Measurements from ENCODE around the gene DNAJC13.

Gene DNAJC13

GRCh38 chr3:132406587-132406986, 10.7 kb upstream of the DNAJC13 start:
- H3K27ac ChIP-seq (ENCODE audit: low read length) = no peak overlapping the region

GRCh38 chr3:132407025-132407424, 10.3 kb upstream of the DNAJC13 start:
- no peaks in the 10 kb centered on the region for H3K9me3 ChIP-seq (replicated peaks; ENCODE audit: insufficient read depth, low read length)
- no peaks in the 10 kb centered on the region for H4K20me1 ChIP-seq (ENCODE audit: insufficient read depth, low read length)
- TF ChIP-seq EZH2phosphoT487 (IDR thresholded peaks at IDR 0.05; ENCODE audit: low read length) (no peak), EZH2 (optimal IDR thresholded peaks at IDR 0.05; ENCODE audit: low read depth, low read length) (no peak), CTCF (IDR thresholded peaks at IDR 0.05; ENCODE audit: low read length) (no peak)
- no peak overlapping the region for H3K9ac ChIP-seq (ENCODE audit: low read length)
- no peak overlapping the region for H3K27ac ChIP-seq (ENCODE audit: low read length)
- H3K27me3 ChIP-seq (replicated peaks; ENCODE audit: insufficient read depth, low read length) = no peaks in the 10 kb centered on the region
- no peaks in the 10 kb centered on the region for H3K79me2 ChIP-seq (ENCODE audit: low read length)
- H3K4me2 ChIP-seq (ENCODE audit: low read depth, low read length) = no peak overlapping the region
- H2AFZ ChIP-seq (ENCODE audit: low read length) = no peak overlapping the region
- no peak overlapping the region for H3K4me3 ChIP-seq (ENCODE audit: low read length)
- DNase-seq = no peak
- H3F3A ChIP-seq (ENCODE audit: insufficient read depth, low read length) = no peaks in the 10 kb centered on the region
- no peaks in the 10 kb centered on the region for H3K9me2 ChIP-seq (replicated peaks; ENCODE audit: insufficient read depth, low read length)
- H3K4me1 ChIP-seq (ENCODE audit: low read length) = no peaks in the 10 kb centered on the region
- H3K36me3 ChIP-seq (replicated peaks; ENCODE audit: insufficient read depth, low read length) = no peaks in the 10 kb centered on the region

More at GRCh38 chr3:132406587-132406986, 10.7 kb upstream of the DNAJC13 start:
- Histone ChIP-seq H3F3A (ENCODE audit: insufficient read depth, low read length) (no peaks in the 10 kb centered on the region), H3K4me3 (ENCODE audit: low read length) (no peak overlapping the region), H2AFZ (ENCODE audit: low read length) (no peak overlapping the region), H3K9ac (ENCODE audit: low read length) (no peak overlapping the region), H3K79me2 (ENCODE audit: low read length) (no peaks in the 10 kb centered on the region), H3K27me3 (replicated peaks; ENCODE audit: insufficient read depth, low read length) (no peaks in the 10 kb centered on the region), H3K9me3 (replicated peaks; ENCODE audit: insufficient read depth, low read length) (no peaks in the 10 kb centered on the region), H3K4me2 (ENCODE audit: low read depth, low read length) (no peak overlapping the region), H3K9me2 (replicated peaks; ENCODE audit: insufficient read depth, low read length) (no peaks in the 10 kb centered on the region), H4K20me1 (ENCODE audit: insufficient read depth, low read length) (no peaks in the 10 kb centered on the region), H3K4me1 (ENCODE audit: low read length) (no peaks in the 10 kb centered on the region), H3K36me3 (replicated peaks; ENCODE audit: insufficient read depth, low read length) (no peaks in the 10 kb centered on the region)
- no peak for TF ChIP-seq CTCF (IDR thresholded peaks at IDR 0.05; ENCODE audit: low read length)
- no peak for TF ChIP-seq EZH2phosphoT487 (IDR thresholded peaks at IDR 0.05; ENCODE audit: low read length)
- no peak for TF ChIP-seq EZH2 (optimal IDR thresholded peaks at IDR 0.05; ENCODE audit: low read depth, low read length)
- no peak for DNase-seq

- no peak overlapping the region for H3K9ac ChIP-seq (ENCODE audit: low read length)
- TF ChIP-seq EZH2phosphoT487 (IDR thresholded peaks at IDR 0.05; ENCODE audit: low read length) (no peak), CTCF (IDR thresholded peaks at IDR 0.05; ENCODE audit: low read length) (no peak), EZH2 (optimal IDR thresholded peaks at IDR 0.05; ENCODE audit: low read depth, low read length) (no peak)
- no peak overlapping the region for H3K4me3 ChIP-seq (ENCODE audit: low read length)
- H3K4me1 ChIP-seq (ENCODE audit: low read length) = peaks cover 9% of the 10 kb centered on the region
- H3K27me3 ChIP-seq (replicated peaks; ENCODE audit: insufficient read depth, low read length) = no peaks in the 10 kb centered on the region
- H4K20me1 ChIP-seq (ENCODE audit: insufficient read depth, low read length) = no peaks in the 10 kb centered on the region
- no peak for DNase-seq
- no peaks in the 10 kb centered on the region for H3K36me3 ChIP-seq (replicated peaks; ENCODE audit: insufficient read depth, low read length)
- no peak overlapping the region for H3K4me2 ChIP-seq (ENCODE audit: low read depth, low read length)
- no peak overlapping the region for H3K27ac ChIP-seq (ENCODE audit: low read length)
- H3F3A ChIP-seq (ENCODE audit: insufficient read depth, low read length) = peaks cover 24% of the 10 kb centered on the region
- H3K9me3 ChIP-seq (replicated peaks; ENCODE audit: insufficient read depth, low read length) = no peaks in the 10 kb centered on the region
- no peaks in the 10 kb centered on the region for H3K9me2 ChIP-seq (replicated peaks; ENCODE audit: insufficient read depth, low read length)
- H3K79me2 ChIP-seq (ENCODE audit: low read length) = peaks cover 20% of the 10 kb centered on the region
- H2AFZ ChIP-seq (ENCODE audit: low read length) = no peak overlapping the region
Measured at GRCh38 chr3:132414841-132415240, 2.5 kb upstream of the DNAJC13 start.
